Fibroblast of skin of right biceps (primary cell): Measurements from ENCODE around the gene CCL28.
A peak's percentile ranks its signal among the peaks of the same experiment; 100 is the strongest.
"Not testable (repeated sequence)": the region's sequence is repeated elsewhere in the genome, so short reads cannot be mapped to it uniquely, and the experiment has no call there.

Source experiments
- DNase-seq: peaks from one replicate; pipeline ENCODE4 v3.0.0-alpha.2; 2013

CCL28 gene

GRCh38 chr5:43412156-43412555 lies at the start of gene CCL28:
Gene CCL28, minus strand, starts transcription at chr5:43412391. Its CDS starts 75 bp downstream, at chr5:43412316.
- DNase-seq: no peak

GRCh38 chr5:43461066-43461465 lies 48.9 kb upstream of the CCL28 start:
- no peak for DNase-seq

GRCh38 chr5:43456556-43456955 lies 44.4 kb upstream of the CCL28 start:
- DNase-seq: no peak

- DNase-seq: not testable (repeated sequence)
Measured at GRCh38 chr5:43441575-43441974, 29.4 kb upstream of the CCL28 start.

GRCh38 chr5:43437062-43437660 lies 25.0 kb upstream of the CCL28 start:
- DNase-seq: no peak

GRCh38 chr5:43433382-43433781 lies 21.2 kb upstream of the CCL28 start:
- no peak for DNase-seq

- DNase-seq: peak; percentile 66
Measured at GRCh38 chr5:43432486-43433375, 20.5 kb upstream of the CCL28 start.

GRCh38 chr5:43429706-43430105 lies 17.5 kb upstream of the CCL28 start:
- no peak for DNase-seq

- DNase-seq: no peak
Measured at GRCh38 chr5:43429016-43429415, 16.8 kb upstream of the CCL28 start.

- no peak for DNase-seq
Measured at GRCh38 chr5:43427306-43427705, 15.1 kb upstream of the CCL28 start.

- DNase-seq: peak; percentile 63
Measured at GRCh38 chr5:43425983-43426382, 13.8 kb upstream of the CCL28 start.

GRCh38 chr5:43423086-43423485 lies 10.9 kb upstream of the CCL28 start:
- DNase-seq: not testable (repeated sequence)

- peak; percentile 44 for DNase-seq
Measured at GRCh38 chr5:43422143-43422542, 10.0 kb upstream of the CCL28 start.

- no peak for DNase-seq
Measured at GRCh38 chr5:43421450-43422133, 9.4 kb upstream of the CCL28 start.

- DNase-seq: no peak
Measured at GRCh38 chr5:43420241-43420640, 8.1 kb upstream of the CCL28 start.

GRCh38 chr5:43418561-43418960 lies 6.4 kb upstream of the CCL28 start:
- no peak for DNase-seq

- no peak for DNase-seq
Measured at GRCh38 chr5:43416803-43417394, 4.7 kb upstream of the CCL28 start.

GRCh38 chr5:43415935-43416802 lies 4.0 kb upstream of the CCL28 start:
- no peak for DNase-seq

- DNase-seq: no peak
Measured at GRCh38 chr5:43413966-43414365, 1.8 kb upstream of the CCL28 start.

- no peak for DNase-seq
Measured at GRCh38 chr5:43412644-43413043, 453 bp upstream of the CCL28 start.

GRCh38 chr5:43411495-43411894 lies 696 bp downstream of the CCL28 start:
- DNase-seq: no peak

GRCh38 chr5:43410414-43410813 lies 1.8 kb downstream of the CCL28 start:
- no peak for DNase-seq
